HUES64 (cell line): ENCODE results near the gene TSPAN15.
"Not testable (repeated sequence)": the region's sequence is repeated elsewhere in the genome, so short reads cannot be mapped to it uniquely, and the experiment has no call there.

Experiments
- H3K27ac ChIP-seq: 2 replicates; pipeline ENCODE4 v1.7.0; 2013; ENCODE audit warnings: low read depth, low read length, inconsistent platforms
- H3K27me3 ChIP-seq: 2 replicates; pipeline ENCODE4 v1.6.1; 2013; ENCODE audit warnings: mild to moderate bottlenecking, low read length; ENCODE audit not compliant: insufficient read depth
- H3K36me3 ChIP-seq: 2 replicates; pipeline ENCODE4 v1.6.1; 2013; ENCODE audit warnings: mild to moderate bottlenecking, low read length; ENCODE audit not compliant: insufficient read depth
- H3K4me1 ChIP-seq: 2 replicates; pipeline ENCODE4 v1.6.1; 2013; ENCODE audit warnings: mild to moderate bottlenecking, low read length, moderate library complexity; ENCODE audit not compliant: insufficient read depth
- H3K4me3 ChIP-seq: 2 replicates; pipeline ENCODE4 v1.5.1; 2013; ENCODE audit warnings: mild to moderate bottlenecking, low read length, moderate library complexity
- H3K9ac ChIP-seq: 2 replicates; pipeline ENCODE4 v1.6.1; 2013; ENCODE audit warnings: mild to moderate bottlenecking, low read depth, low read length
- H3K9me3 ChIP-seq: 2 replicates; pipeline ENCODE4 v1.6.1; 2013; ENCODE audit warnings: low read depth, low read length; ENCODE audit not compliant: insufficient read depth
- WGBS: fragments of 150-250, 120-280 bp; methylation state at CpG from one replicate; pipeline ENCODE4 v1.1.7; 2013; ENCODE audit warnings: missing lambda C conversion rate; 5-methylcytosine and 5-hydroxymethylcytosine counted together

The TSPAN15 gene

GRCh38 chr10:69450395-69450794 lies 870 bp upstream of the TSPAN15 start:
- not testable (repeated sequence) for H3K27ac ChIP-seq, H3K9ac ChIP-seq, H3K9me3 ChIP-seq, H3K36me3 ChIP-seq, H3K4me1 ChIP-seq
- peak overlapping the region; percentile 42; the same call in 1 of the 2 replicates for H3K4me3 ChIP-seq
- WGBS = 80% methylated on average over 16 of the region's 16 CpGs
- H3K27me3 ChIP-seq = peaks cover 31% of the 10 kb centered on the region

GRCh38 chr10:69451784-69452251 lies 553 bp downstream of the TSPAN15 start:
- Histone ChIP-seq H3K27me3 (peaks cover 31% of the 10 kb centered on the region), H3K9me3 (no peaks in the 10 kb centered on the region), H3K9ac (no peak overlapping the region; the same call in 1 of the 2 replicates), H3K4me1 (0 out of 2 replicates have a peak, but pooled peaks cover 6% of the 10 kb centered on the region), H3K36me3 (no peaks in the 10 kb centered on the region), H3K27ac (no peak overlapping the region), H3K4me3 (peak overlapping the region; percentile 72)
- 3% methylated on average over 38 of the region's 38 CpGs for WGBS

- no peak overlapping the region for H3K4me3 ChIP-seq
- peaks cover 31% of the 10 kb centered on the region for H3K27me3 ChIP-seq
- 0 out of 2 replicates have a peak, but pooled peaks cover 6% of the 10 kb centered on the region for H3K4me1 ChIP-seq
- no peak overlapping the region for H3K9ac ChIP-seq
- WGBS = 80% methylated on average over 6 of the region's 6 CpGs
- no peaks in the 10 kb centered on the region for H3K36me3 ChIP-seq
- no peak overlapping the region for H3K27ac ChIP-seq
- H3K9me3 ChIP-seq = no peaks in the 10 kb centered on the region
Measured at GRCh38 chr10:69452676-69453415, 1.6 kb downstream of the TSPAN15 start.

GRCh38 chr10:69453795-69454194 lies 2.5 kb downstream of the TSPAN15 start:
- Histone ChIP-seq H3K27ac (no peak overlapping the region), H3K9me3 (no peaks in the 10 kb centered on the region), H3K36me3 (no peaks in the 10 kb centered on the region), H3K27me3 (peaks cover 31% of the 10 kb centered on the region), H3K9ac (no peak overlapping the region), H3K4me3 (no peak overlapping the region), H3K4me1 (peaks cover 12% of the 10 kb centered on the region; the same call in 1 of the 2 replicates)

DNA sequence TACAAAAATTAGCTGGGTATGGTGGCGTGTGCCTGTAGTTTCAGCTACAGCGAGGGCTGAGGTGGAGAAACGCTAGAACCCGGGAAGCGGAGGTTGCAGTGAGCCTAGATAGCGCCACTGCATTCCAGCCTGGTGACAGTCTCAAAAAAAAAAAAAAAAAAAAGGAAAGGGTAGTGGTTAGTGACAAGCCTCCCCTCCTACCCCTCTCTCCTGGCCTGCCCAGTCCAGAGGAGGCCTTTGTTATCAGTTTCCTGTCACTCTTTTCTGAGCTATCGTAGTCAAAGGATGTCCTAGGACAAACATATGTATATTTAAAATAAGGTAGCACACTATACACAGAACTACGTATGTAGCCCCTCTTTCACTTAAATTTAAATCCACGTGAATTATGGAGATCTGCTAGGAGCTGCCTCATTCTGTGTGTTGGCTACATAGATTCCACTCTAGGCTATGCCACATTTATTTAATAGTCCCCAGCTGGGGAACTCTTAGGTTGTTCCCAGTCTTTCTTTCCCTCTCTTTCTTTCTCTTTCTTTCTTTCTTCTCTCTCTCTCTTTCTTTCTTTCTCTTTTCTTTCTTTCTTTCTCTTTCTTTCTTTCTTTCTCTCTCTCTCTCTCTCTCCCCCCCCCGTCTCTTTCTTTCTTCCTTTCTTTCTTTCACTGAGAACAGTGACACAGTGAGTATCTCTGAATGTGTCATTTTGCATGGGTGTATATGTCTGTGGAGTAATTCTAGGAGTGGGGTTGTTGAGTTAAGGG lies 3.9 kb downstream of the TSPAN15 start:
- Histone ChIP-seq H3K27me3 (peaks cover 26% of the 10 kb centered on the region), H3K9ac (no peak overlapping the region), H3K27ac (no peak overlapping the region), H3K9me3 (no peaks in the 10 kb centered on the region), H3K4me3 (no peak overlapping the region), H3K36me3 (no peaks in the 10 kb centered on the region), H3K4me1 (peaks cover 13% of the 10 kb centered on the region; the same call in 1 of the 2 replicates)
- WGBS = 82% methylated on average over 8 of the region's 10 CpGs

- no peak overlapping the region for H3K4me3 ChIP-seq
- no peak overlapping the region for H3K9ac ChIP-seq
- peaks cover 19% of the 10 kb centered on the region for H3K27me3 ChIP-seq
- 88% methylated on average over 8 of the region's 8 CpGs for WGBS
- no peak overlapping the region for H3K27ac ChIP-seq
- H3K36me3 ChIP-seq = no peaks in the 10 kb centered on the region
- peaks cover 12% of the 10 kb centered on the region; the same call in 1 of the 2 replicates for H3K4me1 ChIP-seq
- no peaks in the 10 kb centered on the region for H3K9me3 ChIP-seq
Measured at GRCh38 chr10:69456880-69457693, 5.8 kb downstream of the TSPAN15 start.

DNA sequence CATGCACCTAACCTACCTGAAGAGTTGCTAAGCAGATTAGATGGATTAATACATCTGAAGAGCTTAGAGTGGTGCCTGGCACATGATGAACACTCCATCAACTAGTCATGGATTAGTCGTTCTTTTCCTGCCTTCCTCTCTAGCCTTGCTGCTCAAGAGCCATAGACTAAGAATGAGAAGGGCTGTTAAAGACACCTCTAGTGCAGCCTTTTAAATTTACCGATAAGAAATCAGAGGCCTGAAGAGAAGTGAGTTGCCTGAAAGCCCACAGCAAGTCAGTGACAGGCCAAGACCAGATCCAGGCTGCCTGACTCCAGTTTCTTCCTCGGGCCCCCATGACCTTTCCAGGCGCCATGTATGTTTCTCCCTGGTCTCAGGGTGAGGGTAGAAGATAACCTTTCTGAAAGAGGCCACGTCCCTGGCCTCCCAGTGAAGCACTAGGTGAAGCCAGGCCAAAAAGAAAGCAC lies 6.5 kb downstream of the TSPAN15 start:
- H3K27ac ChIP-seq = no peak overlapping the region
- H3K27me3 ChIP-seq = peaks cover 12% of the 10 kb centered on the region
- 91% methylated on average over 5 of the region's 5 CpGs for WGBS
- H3K4me1 ChIP-seq = peaks cover 7% of the 10 kb centered on the region; the same call in 1 of the 2 replicates
- no peak overlapping the region for H3K4me3 ChIP-seq
- H3K9ac ChIP-seq = no peak overlapping the region
- H3K36me3 ChIP-seq = no peaks in the 10 kb centered on the region
- no peaks in the 10 kb centered on the region for H3K9me3 ChIP-seq

DNA sequence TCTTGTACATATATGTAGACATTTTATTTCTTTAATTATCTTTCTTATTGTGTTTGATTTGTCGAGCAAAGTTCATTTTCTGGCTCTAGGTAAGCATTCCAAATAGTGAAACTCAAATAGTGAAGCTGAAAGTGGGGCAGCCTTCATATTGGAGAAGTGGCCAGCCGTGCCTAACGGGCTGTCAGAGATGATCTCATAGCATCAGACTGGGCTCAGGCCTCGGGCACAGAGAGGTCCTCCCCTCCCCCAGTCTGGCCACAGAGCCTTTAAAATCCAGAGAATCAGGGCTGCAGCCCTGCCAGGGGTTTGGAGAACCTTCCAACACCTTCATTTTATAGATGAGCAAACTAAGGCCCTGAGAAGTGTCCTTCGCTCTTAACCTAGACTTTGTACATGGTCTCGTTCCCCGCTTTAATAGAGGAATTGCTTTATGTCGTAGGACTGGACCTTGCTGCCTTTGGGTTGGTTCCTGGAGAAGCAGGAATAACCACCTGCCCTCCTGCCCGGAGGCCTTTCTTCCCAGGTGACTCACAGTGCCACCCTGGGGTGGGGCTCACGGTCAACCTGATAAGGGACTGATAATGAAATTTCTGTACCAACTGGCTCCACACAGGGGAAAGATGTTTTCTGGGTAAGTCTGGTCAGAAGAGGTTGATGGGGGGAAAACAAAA lies 7.3 kb downstream of the TSPAN15 start:
- no peak overlapping the region for H3K27ac ChIP-seq
- no peak overlapping the region for H3K4me3 ChIP-seq
- H3K36me3 ChIP-seq = no peaks in the 10 kb centered on the region
- no peaks in the 10 kb centered on the region for H3K9me3 ChIP-seq
- 85% methylated on average over 10 of the region's 10 CpGs for WGBS
- H3K27me3 ChIP-seq = peaks cover 4% of the 10 kb centered on the region; the same call in 1 of the 2 replicates
- H3K4me1 ChIP-seq = peaks cover 7% of the 10 kb centered on the region; the same call in 1 of the 2 replicates
- H3K9ac ChIP-seq = no peak overlapping the region

DNA sequence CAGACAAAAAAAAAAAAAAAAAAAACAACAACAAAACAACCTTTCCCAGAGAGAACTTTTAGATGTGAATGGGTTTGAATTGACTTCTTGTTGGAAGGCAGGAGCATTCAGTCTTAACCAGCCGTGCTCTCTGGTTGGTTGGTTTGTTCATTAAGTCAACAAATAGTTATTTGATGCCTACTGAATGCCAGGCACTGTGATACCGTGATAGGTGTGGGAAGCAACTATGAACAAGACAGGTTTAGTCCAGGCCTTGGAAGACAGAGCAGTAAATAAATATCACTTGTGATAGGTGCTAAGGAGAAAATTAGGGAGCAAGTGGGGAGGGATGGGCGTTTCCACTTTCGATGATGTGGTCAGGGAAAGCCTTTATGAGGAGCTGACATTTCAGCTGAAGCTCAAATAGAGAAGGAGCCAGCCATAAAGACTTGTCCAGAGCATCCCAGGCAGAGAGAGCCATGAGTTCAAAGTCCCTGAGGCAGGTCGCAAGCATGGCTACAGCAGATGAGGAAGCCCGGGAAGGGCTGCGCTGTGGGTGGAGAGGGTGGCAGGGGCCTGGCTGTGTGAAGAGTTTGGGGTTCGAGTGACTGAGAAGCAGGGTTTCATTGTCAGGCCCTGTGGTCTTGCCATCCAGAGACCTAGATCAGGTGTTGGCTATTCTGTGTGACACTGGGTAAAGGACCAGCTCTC lies 8.0 kb downstream of the TSPAN15 start:
- Histone ChIP-seq H3K9me3 (no peaks in the 10 kb centered on the region), H3K9ac (no peak overlapping the region), H3K27me3 (no peaks in the 10 kb centered on the region), H3K4me3 (no peak overlapping the region), H3K36me3 (no peaks in the 10 kb centered on the region), H3K4me1 (peaks cover 7% of the 10 kb centered on the region; the same call in 1 of the 2 replicates), H3K27ac (no peak overlapping the region)
- WGBS = 69% methylated on average over 8 of the region's 8 CpGs
